GM23338 (cell line): Measurements from ENCODE around the gene LONP1. TPM values are rescaled to one million over a fixed set of nuclear protein-coding genes. Genes with fewer than 3 reads are reported as not detected.

Experiments
- ATAC-seq: fragments of 200-7000 bp; cut with Tn5 transposase; 3 replicates; pipeline ENCODE4 v1.9.1; 2020
- DNase-seq: peaks from one replicate; pipeline ENCODE4 v3.0.0-alpha.2; 2015; ENCODE audit warnings: low spot score
- H2AFZ ChIP-seq: fragments of 200-600 bp; sonication (generic); 2 replicates; pipeline ENCODE4 v1.8.0; 2016; ENCODE audit warnings: antibody characterized with exemption, mild to moderate bottlenecking, moderate library complexity
- H3F3A ChIP-seq: fragments of 200-600 bp; sonication (generic); replicated peaks from 2 replicates; pipeline ENCODE4 v1.8.0; 2017; ENCODE audit warnings: antibody characterized with exemption, mixed run types, low read depth
- H3K27ac ChIP-seq: fragments of 200-600 bp; sonication (generic); 2 replicates; pipeline ENCODE4 v1.6.1; 2016; ENCODE audit warnings: low read depth
- H3K27me3 ChIP-seq: fragments of 200-600 bp; sonication (generic); 2 replicates; pipeline ENCODE4 v1.8.0; 2016; ENCODE audit warnings: mild to moderate bottlenecking, mixed run types, moderate library complexity; ENCODE audit not compliant: insufficient read depth
- H3K36me3 ChIP-seq: fragments of 200-600 bp; sonication (generic); 2 replicates; pipeline ENCODE4 v1.8.0; 2016; ENCODE audit warnings: mild to moderate bottlenecking; ENCODE audit not compliant: insufficient read depth
- H3K4me1 ChIP-seq: fragments of 200-600 bp; sonication (generic); 2 replicates; pipeline ENCODE4 v1.8.0; 2016; ENCODE audit warnings: mild to moderate bottlenecking, moderate library complexity; ENCODE audit not compliant: insufficient read depth
- H3K4me2 ChIP-seq: fragments of 200-600 bp; sonication (generic); 2 replicates; pipeline ENCODE4 v1.7.1; 2017; ENCODE audit warnings: mixed run types
- H3K4me3 ChIP-seq: fragments of 200-600 bp; sonication (generic); 2 replicates; pipeline ENCODE4 v1.6.1; 2016; ENCODE audit warnings: mixed run types
- H3K79me2 ChIP-seq: fragments of 200-600 bp; sonication (generic); replicated peaks from 2 replicates; pipeline ENCODE4 v1.8.0; 2017; ENCODE audit warnings: mild to moderate bottlenecking; ENCODE audit not compliant: insufficient read depth
- H3K9me2 ChIP-seq: fragments of 200-600 bp; sonication (generic); 2 replicates; pipeline ENCODE4 v1.8.0; 2017; ENCODE audit not compliant: insufficient read depth
- H4K20me1 ChIP-seq: fragments of 200-600 bp; sonication (generic); replicated peaks from 2 replicates; pipeline ENCODE4 v1.8.0; 2017; ENCODE audit warnings: mild to moderate bottlenecking; ENCODE audit not compliant: insufficient read depth
- H3K27ac Mint-ChIP-seq: 2 replicates; pipeline ENCODE4 v1.8.0; 2020; ENCODE audit warnings: inconsistent platforms, mild to moderate bottlenecking, moderate library complexity, mixed read lengths
- H3K27me3 Mint-ChIP-seq: 3 replicates; pipeline ENCODE4 v1.8.0; 2022; ENCODE audit warnings: low read depth, mild to moderate bottlenecking, moderate library complexity, mixed read lengths, inconsistent platforms; ENCODE audit not compliant: insufficient read depth, poor library complexity
- H3K36me3 Mint-ChIP-seq: 3 replicates; pipeline ENCODE4 v1.8.0; 2021; ENCODE audit warnings: low read depth, mild to moderate bottlenecking, inconsistent platforms, moderate library complexity, mixed read lengths
- H3K4me1 Mint-ChIP-seq: 3 replicates; pipeline ENCODE4 v1.8.0; 2020; ENCODE audit warnings: mild to moderate bottlenecking, inconsistent platforms, mixed read lengths
- H3K4me3 Mint-ChIP-seq: 3 replicates; pipeline ENCODE4 v1.8.0; 2021; ENCODE audit warnings: moderate library complexity, mild to moderate bottlenecking, inconsistent platforms, mixed read lengths
- H3K9me3 Mint-ChIP-seq: 3 replicates; pipeline ENCODE4 v1.8.0; 2020; ENCODE audit warnings: moderate library complexity, mild to moderate bottlenecking, inconsistent platforms, mixed read lengths
- CREB1 ChIP-seq: fragments of 250-450 bp; sonication (Bioruptor Pico); IDR thresholded peaks from 2 replicates; pipeline ENCODE4 v1.5.0; 2020; ENCODE audit warnings: low read depth, mild to moderate bottlenecking, moderate library complexity
- CTCF ChIP-seq, 2 experiments: fragments of 200-600 bp in 1 of 2; sonication (generic) in 1 of 2; conservative IDR thresholded peaks; 2 replicates each; pipeline versions ENCODE4 v1.5.1 to v1.6.1; 2016 to 2017; ENCODE audit warnings: antibody characterized with exemption in 2 of 2, low read depth in 2 of 2, mild to moderate bottlenecking in 2 of 2, moderate library complexity in 1 of 2
- ETS1 ChIP-seq: IDR thresholded peaks from 2 replicates; pipeline ENCODE4 v1.6.1; 2016; ENCODE audit warnings: antibody characterized with exemption
- EZH2 ChIP-seq: fragments of 200-600 bp; sonication (generic); IDR thresholded peaks from one replicate; pipeline ENCODE4 v1.8.0; 2017; ENCODE audit warnings: antibody characterized with exemption, mild to moderate bottlenecking, low read depth; ENCODE audit not compliant: unreplicated experiment
- EZH2phosphoT487 ChIP-seq: fragments of 200-600 bp; sonication (generic); IDR thresholded peaks from one replicate; pipeline ENCODE4 v1.8.1; 2018; ENCODE audit warnings: antibody characterized with exemption; ENCODE audit not compliant: unreplicated experiment
- JUNB ChIP-seq: IDR thresholded peaks from one replicate; pipeline ENCODE4 v1.6.1; 2016; ENCODE audit warnings: antibody characterized with exemption; ENCODE audit not compliant: unreplicated experiment
- NANOG ChIP-seq: IDR thresholded peaks from 2 replicates; pipeline ENCODE4 v1.6.1; 2016; ENCODE audit warnings: antibody characterized with exemption, borderline replicate concordance
- POLR2AphosphoS5 ChIP-seq: IDR thresholded peaks from 2 replicates; pipeline ENCODE4 v1.6.1; 2016; ENCODE audit warnings: antibody characterized with exemption, low read depth
- REST ChIP-seq: IDR thresholded peaks from one replicate; pipeline ENCODE4 v1.6.1; 2018; ENCODE audit warnings: antibody characterized with exemption; ENCODE audit not compliant: unreplicated experiment
- STAT1 ChIP-seq: IDR thresholded peaks from one replicate; pipeline ENCODE4 v1.6.1; 2016; ENCODE audit warnings: antibody characterized with exemption; ENCODE audit not compliant: unreplicated experiment
- ZNF114 ChIP-seq: fragments of 250-450 bp; sonication (Bioruptor Pico); IDR thresholded peaks from 2 replicates; pipeline ENCODE4 v1.5.0; 2020; ENCODE audit warnings: mild to moderate bottlenecking, moderate library complexity
- ZNF331 ChIP-seq: fragments of 250-450 bp; sonication (Bioruptor Pico); IDR thresholded peaks from 2 replicates; pipeline ENCODE4 v1.5.0; 2020; ENCODE audit warnings: low read depth, mild to moderate bottlenecking, moderate library complexity
- ZNF462 ChIP-seq: fragments of 250-450 bp; sonication (Bioruptor Pico); IDR thresholded peaks from 2 replicates; pipeline ENCODE4 v1.5.0; 2020; ENCODE audit warnings: mild to moderate bottlenecking, moderate library complexity
- polyA plus RNA-seq: library from polyadenylated mRNA; unstranded; fragments of >200 nt; fragmentation: Nextera tagmentation; extraction: Ambion mirVana; gene quantifications from 2 replicates; pipeline ENCODE4 v1.2.1, GENCODE V29; 2016
- total RNA-seq: library from RNA; depleted of rRNA; stranded (reverse); fragments of >200 nt; shearing (Covaris generic); gene quantifications from 2 replicates; pipeline ENCODE4 v1.2.3, GENCODE V29; 2014

Gene LONP1
- total and polyA plus RNA-seq, 2 experiments from 2014 or later: 68.6 to 137 TPM

- peaks cover 76% of the 10 kb centered on the region for H3K36me3 Mint-ChIP-seq
- TF ChIP-seq ZNF331 (CRISPR knock-in tag) (no peak), STAT1 (no peak), EZH2phosphoT487 (no peak), ZNF462 (CRISPR knock-in tag) (no peak), REST (no peak), NANOG (no peak), CREB1 (no peak), ETS1 (no peak), EZH2 (no peak), POLR2AphosphoS5 (no peak), ZNF114 (no peak), CTCF (conservative IDR thresholded peaks at IDR 0.05; ENCODE audit: low read depth in 2 of 2) (no peak), JUNB (no peak)
- Histone ChIP-seq H3F3A (peaks cover 7% of the 10 kb centered on the region; the same call in 1 of the 2 replicates), H2AFZ (no peak overlapping the region), H3K4me3 (no peak overlapping the region), H4K20me1 (peaks cover 19% of the 10 kb centered on the region), H3K4me1 (no peaks in the 10 kb centered on the region; the same call in 1 of the 2 replicates), H3K79me2 (peaks cover 41% of the 10 kb centered on the region), H3K27ac (no peak overlapping the region), H3K4me2 (no peak overlapping the region), H3K9me2 (no peaks in the 10 kb centered on the region), H3K36me3 (peaks cover 17% of the 10 kb centered on the region), H3K27me3 (no peaks in the 10 kb centered on the region)
- H3K27ac Mint-ChIP-seq: no peak overlapping the region
- ATAC-seq (no peak), DNase-seq (no peak)
- no peak overlapping the region for H3K4me3 Mint-ChIP-seq
- H3K9me3 Mint-ChIP-seq: no peaks in the 10 kb centered on the region
- peaks cover 8% of the 10 kb centered on the region for H3K4me1 Mint-ChIP-seq
- peaks cover 2% of the 10 kb centered on the region for H3K27me3 Mint-ChIP-seq
Measured at GRCh38 chr19:5713228-5713627, 6.7 kb downstream of the LONP1 start.
